Lung (tissue), 12 donors: ENCODE data around the gene IMP3. TPM values are rescaled to one million over a fixed set of nuclear protein-coding genes. Genes with fewer than 3 reads are reported as not detected.

Experiments
- ATAC-seq: fragments of 200-7000 bp; cut with Tn5 transposase; one replicate; pipeline ENCODE4 v1.9.1; 2020; ENCODE audit warnings: moderate number of reproducible peaks; ENCODE audit not compliant: insufficient read depth, low FRiP score
- DNase-seq, 3 donors: peaks; one replicate each; pipeline ENCODE4 v3.0.0-alpha.2; 2013 to 2017
- H3K27ac ChIP-seq, 2 donors: one replicate each; pipeline ENCODE4 v1.5.1; 2013; ENCODE audit warnings: mild to moderate bottlenecking in 2 of 2, moderate library complexity in 2 of 2, control low read depth in 1 of 2, inconsistent platforms in 1 of 2, low read depth in 1 of 2, low read length in 1 of 2
- H3K27me3 ChIP-seq, 3 donors: one replicate each; pipeline ENCODE4 v1.5.1; 2013; ENCODE audit warnings: low read length in 2 of 3; ENCODE audit not compliant: control insufficient read depth in 3 of 3, insufficient read depth in 3 of 3
- H3K36me3 ChIP-seq, 4 donors: one replicate each; pipeline ENCODE4 v1.5.1; 2013; ENCODE audit warnings: low read length in 4 of 4, mild to moderate bottlenecking in 1 of 4, moderate library complexity in 1 of 4; ENCODE audit not compliant: control insufficient read depth in 4 of 4, insufficient read depth in 4 of 4
- H3K4me1 ChIP-seq, 5 donors: one replicate each; pipeline ENCODE4 v1.5.1; 2013; ENCODE audit warnings: low read length in 5 of 5, mild to moderate bottlenecking in 2 of 5, moderate library complexity in 1 of 5; ENCODE audit not compliant: control insufficient read depth in 5 of 5, insufficient read depth in 5 of 5
- H3K4me3 ChIP-seq: one replicate; pipeline ENCODE4 v1.5.1; 2013; ENCODE audit warnings: mild to moderate bottlenecking, control low read depth, moderate library complexity
- H3K9ac ChIP-seq, 2 donors: one replicate each; pipeline ENCODE4 v1.5.1; 2013; ENCODE audit warnings: low read length in 2 of 2, control low read depth in 1 of 2; ENCODE audit not compliant: insufficient read depth in 1 of 2
- H3K9me3 ChIP-seq, 4 donors: one replicate each; pipeline ENCODE4 v1.5.1; 2013; ENCODE audit warnings: low read length in 3 of 4, mild to moderate bottlenecking in 1 of 4, moderate library complexity in 1 of 4; ENCODE audit not compliant: control insufficient read depth in 4 of 4, insufficient read depth in 3 of 4
- CTCF ChIP-seq: IDR thresholded peaks from 2 replicates; pipeline ENCODE4 v1.5.1; 2012; ENCODE audit warnings: mild to moderate bottlenecking; ENCODE audit errors: control extremely low read depth, extremely low read depth
- WGBS, 2 donors: extraction: QIAGEN DNeasy Blood & Tissue Kit; methylation state at CpG; one replicate each; pipeline ENCODE4 v1.1.7; 2013; 5-methylcytosine and 5-hydroxymethylcytosine counted together
- polyA plus RNA-seq, 2 donors: library from polyadenylated mRNA; stranded (reverse); fragments of 200-250 nt; gene quantifications; one replicate each; pipeline ENCODE4 v1.2.1, GENCODE V29; 2013
- total RNA-seq, 2 donors: library from RNA; depleted of rRNA in 1 of 2; stranded (reverse); fragments of >200 nt in 1 of 2; gene quantifications; one replicate each; pipeline ENCODE4 v1.2.1, GENCODE V29; 2014 to 2021
- donor health status: control.
- donor health status: control.
- donor health status: Bipolar disorder and iron deficiency.
- donor health status: healthy.
- donor health status: DM: yes; HTN: yes; CAD: no.

Gene IMP3
- total and polyA plus RNA-seq, 4 donors: 34.2 to 78.4 (median 70.1) TPM

- WGBS, 2 donors: 66 to 87% methylated on average over 4 of the region's 4 CpGs
- no peak for DNase-seq
- H3K9me3 ChIP-seq: no peaks in the 10 kb centered on the region
- H3K4me3 ChIP-seq: no peak overlapping the region
- peaks cover 0 to 44% (median 27%) of the 10 kb centered on the region in 5 donors for H3K4me1 ChIP-seq
- peaks cover 0 to 32% (median 12%) of the 10 kb centered on the region in 4 donors for H3K36me3 ChIP-seq
- no peaks in the 10 kb centered on the region for H3K27me3 ChIP-seq
- H3K27ac ChIP-seq: no peak overlapping the region
- no peak overlapping the region for H3K9ac ChIP-seq
- TF ChIP-seq CTCF: no peak
- no peak for ATAC-seq
These were observed 15.9 kb upstream of the IMP3 start for GRCh38 chr15:75655931-75656330.

GRCh38 chr15:75654201-75654907 lies 14.3 kb upstream of the IMP3 start:
- DNase-seq (no peak), ATAC-seq (no peak)
- Histone ChIP-seq H3K9me3 (no peaks in the 10 kb centered on the region), H3K4me3 (no peak overlapping the region), H3K27me3 (no peaks in the 10 kb centered on the region), H3K9ac (no peak overlapping the region), H3K27ac (peak overlapping the region in 1 of 2 donors; percentile 12), H3K4me1 (peaks cover 4 to 48% (median 24%) of the 10 kb centered on the region in 5 donors), H3K36me3 (peaks cover 0 to 28% (median 17%) of the 10 kb centered on the region in 4 donors)
- 79% methylated on average over 4 of the region's 4 CpGs for WGBS, 2 donors
- no peak for TF ChIP-seq CTCF

GRCh38 chr15:75653347-75653913 lies 13.4 kb upstream of the IMP3 start:
- Histone ChIP-seq H3K4me1 (peaks cover 4 to 52% (median 24%) of the 10 kb centered on the region in 5 donors), H3K4me3 (no peak overlapping the region), H3K9ac (no peak overlapping the region), H3K27ac (peak overlapping the region in 1 of 2 donors; percentile 2), H3K27me3 (no peaks in the 10 kb centered on the region), H3K9me3 (no peaks in the 10 kb centered on the region), H3K36me3 (peaks cover 0 to 25% (median 17%) of the 10 kb centered on the region in 4 donors)
- DNase-seq: no peak
- no peak for ATAC-seq
- TF ChIP-seq CTCF: no peak
- 84 to 91% methylated on average over 16 of the region's 16 CpGs for WGBS, 2 donors
